ENCODE results near the gene PRKRA. TPM values are rescaled to one million over a fixed set of nuclear protein-coding genes. Genes with fewer than 3 reads are reported as not detected.
A peak's percentile ranks its signal among the peaks of the same experiment; 100 is the strongest.

The PRKRA gene
- total and polyA plus RNA-seq, 9 of the 15 experiments (the other 6 are each of a cell fraction or from before 2014, with no cell fraction given): 14.1 to 78.1 (median 52.3) TPM

GRCh38 chr2:178478439-178479274, 27.7 kb upstream of the PRKRA start, which contains the start of gene FKBP7 (continued):
- TF ChIP-seq RERE (CRISPR knock-in tag; IDR thresholded peaks at IDR 0.05; ENCODE audit: borderline replicate concordance): no peak
- TF ChIP-seq ETS2 (tag; IDR thresholded peaks at IDR 0.05; ENCODE audit: borderline replicate concordance, poor library complexity, severe bottlenecking): no peak
- TF ChIP-seq PTBP1 (IDR thresholded peaks at IDR 0.05; ENCODE audit: low read depth, low read length): no peak
- TF ChIP-seq MLLT1 (IDR thresholded peaks at IDR 0.05): peak in 1 of 2 experiments; percentile 58; a peak in 2 of 4 replicates
- TF ChIP-seq CREM (IDR thresholded peaks at IDR 0.05; ENCODE audit: low read depth): peak; percentile 92
- no peak for TF ChIP-seq CLOCK (CRISPR knock-in tag; IDR thresholded peaks at IDR 0.05; ENCODE audit: borderline replicate concordance)
- TF ChIP-seq RBM22 (IDR thresholded peaks at IDR 0.05; ENCODE audit: low read depth, low read length, poor library complexity, severe bottlenecking): no peak
- peak; percentile 49 to 67; a peak in 3 of 4 replicates for TF ChIP-seq FOXK2 (conservative IDR thresholded peaks at IDR 0.05 in 1 of 2, IDR thresholded peaks at IDR 0.05 in 1 of 2; ENCODE audit: low read depth in 2 of 2)
- no peak for TF ChIP-seq RFX5 (IDR thresholded peaks at IDR 0.05; ENCODE audit: low read depth, low read length)
- no peak for TF ChIP-seq ZNF644 (tag; IDR thresholded peaks at IDR 0.05; ENCODE audit: low read depth)
- TF ChIP-seq CBX2 (IDR thresholded peaks at IDR 0.05; ENCODE audit: insufficient read depth, low read length, poor library complexity, severe bottlenecking): no peak
- no peak for TF ChIP-seq NR4A1 (CRISPR knock-in tag; IDR thresholded peaks at IDR 0.05)
- TF ChIP-seq NR4A1 (tag; IDR thresholded peaks at IDR 0.05): no peak; the same call in 1 of the 2 replicates
- TF ChIP-seq KLF6 (CRISPR knock-in tag; IDR thresholded peaks at IDR 0.05; ENCODE audit: borderline replicate concordance): no peak

Measured in K562 (cell line).